PFSK-1 (cell line): ENCODE data around the gene SETBP1.

ENCODE experiments used
- POLR2AphosphoS5 ChIP-seq: IDR thresholded peaks from 2 replicates; pipeline ENCODE4 v1.6.1; 2012; ENCODE audit warnings: low read depth, mild to moderate bottlenecking, control low read depth, low read length, moderate library complexity
- SIN3A ChIP-seq: IDR thresholded peaks from 2 replicates; pipeline ENCODE4 v1.6.1; 2012; ENCODE audit warnings: mild to moderate bottlenecking, low read length, moderate library complexity, borderline replicate concordance; ENCODE audit not compliant: insufficient read depth

DNA sequence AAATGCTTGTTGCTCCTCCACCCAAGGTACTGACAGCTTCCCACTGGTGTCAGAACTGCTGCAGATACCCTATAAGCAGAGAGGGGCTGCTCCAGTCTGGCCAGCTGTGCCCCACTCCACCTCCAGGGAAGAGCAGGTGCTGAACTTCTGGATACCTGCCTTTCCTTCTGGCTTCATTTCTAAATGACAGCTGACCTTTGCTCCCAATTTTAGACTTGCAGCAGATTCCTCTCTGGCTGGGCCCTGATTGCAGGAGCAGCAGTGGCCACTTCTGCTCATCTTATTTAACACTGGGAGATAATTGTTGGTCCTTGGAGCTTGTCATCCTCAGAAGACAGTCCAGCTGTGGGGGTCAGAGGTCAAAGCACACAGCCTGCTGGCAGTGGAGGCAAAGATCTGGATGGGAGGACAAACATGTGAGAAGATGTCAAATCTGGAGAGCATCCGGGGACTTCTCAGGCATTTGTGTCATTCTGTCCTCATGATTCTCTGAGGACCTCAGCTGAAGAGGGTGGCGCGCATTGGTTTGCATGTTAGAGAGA is 38.9 kb downstream of the SETBP1 start:
- TF ChIP-seq SIN3A, result no peak
- TF ChIP-seq POLR2AphosphoS5, result no peak
